Epithelial cell of esophagus (primary cell): ENCODE results near the gene IGFBP3.
A peak's percentile ranks its signal among the peaks of the same experiment; 100 is the strongest.

Experiments
- DNase-seq: peaks from one replicate; pipeline ENCODE4 v3.0.0; 2010; ENCODE audit warnings: low read depth
- H3K4me3 ChIP-seq: 2 replicates; pipeline ENCODE4 v1.5.1; 2011; ENCODE audit warnings: mild to moderate bottlenecking, low read length, control low read depth
- CTCF ChIP-seq: IDR thresholded peaks from 2 replicates; pipeline ENCODE4 v1.5.1; 2011; ENCODE audit warnings: low read depth, mild to moderate bottlenecking, low read length, control low read depth, inconsistent platforms; ENCODE audit not compliant: insufficient read depth; ENCODE audit errors: missing control alignments

IGFBP3 gene

GRCh38 chr7:45923290-45923689, 2.2 kb upstream of the IGFBP3 start:
- H3K4me3 ChIP-seq = no peak overlapping the region
- peak; percentile 77 for DNase-seq
- TF ChIP-seq CTCF = peak; percentile 94

DNA sequence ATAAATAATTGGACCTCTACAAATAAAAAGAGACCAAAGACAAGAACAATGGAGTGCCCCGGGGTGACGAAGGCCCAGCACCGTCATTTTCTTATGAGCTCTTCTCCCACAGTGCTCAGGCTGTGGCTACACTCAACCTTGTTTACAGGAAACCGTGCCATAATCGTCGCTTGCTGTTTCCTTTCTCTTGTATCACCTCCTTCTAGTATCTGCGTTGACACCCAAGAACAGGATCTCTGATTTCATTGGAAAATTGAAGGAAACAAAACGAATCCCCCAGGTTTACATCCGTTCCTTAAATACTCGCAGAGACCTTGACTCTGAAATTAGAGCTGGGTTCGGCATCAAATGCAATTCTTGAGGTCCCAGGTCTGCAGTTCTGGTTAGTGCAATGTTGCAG, 1.7 kb upstream of the IGFBP3 start:
- no peak overlapping the region for H3K4me3 ChIP-seq
- TF ChIP-seq CTCF = no peak
- DNase-seq = peak; percentile 28

DNA sequence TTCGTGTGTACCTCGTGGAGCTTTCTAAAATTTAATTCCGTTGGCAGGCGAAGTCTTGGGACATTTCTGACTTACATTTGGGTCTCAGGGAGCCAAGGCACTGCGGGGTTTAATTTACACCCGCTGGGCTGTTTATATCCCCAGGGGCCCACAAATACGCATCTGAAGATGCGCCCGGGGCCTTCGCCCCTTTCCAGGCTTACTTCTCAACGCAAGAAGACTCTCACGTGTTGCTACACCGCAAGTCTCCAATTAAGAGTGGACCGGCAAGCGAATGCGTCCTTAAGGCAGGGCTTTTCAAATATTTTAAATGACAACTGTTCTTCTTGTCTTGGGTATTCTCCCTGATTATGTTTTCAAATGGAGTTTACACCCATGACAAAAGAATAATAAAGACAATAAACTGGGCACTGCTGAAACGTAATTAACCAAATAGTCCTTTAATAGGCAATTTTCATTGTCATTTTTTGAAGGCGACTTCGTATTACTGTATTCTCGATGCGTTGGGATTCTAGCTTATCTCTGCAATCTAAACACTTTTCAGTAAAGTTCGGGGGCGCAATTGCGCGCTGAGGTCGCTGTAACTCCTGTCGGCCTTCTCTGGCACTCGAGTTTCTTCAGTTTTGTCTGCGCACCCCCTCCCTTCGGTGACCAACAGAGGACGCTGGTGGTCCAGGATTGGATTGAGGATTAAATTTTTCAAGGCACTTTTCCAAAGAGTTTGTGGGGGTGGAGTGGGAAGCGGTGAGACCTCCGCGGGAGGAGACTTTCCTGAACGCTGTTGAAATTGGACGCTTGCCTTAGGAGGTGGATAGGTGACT, 837 bp upstream of the IGFBP3 start:
- peak; percentile 67 for DNase-seq
- TF ChIP-seq CTCF = peak; percentile 92
- H3K4me3 ChIP-seq = peak overlapping the region; percentile 21

DNA sequence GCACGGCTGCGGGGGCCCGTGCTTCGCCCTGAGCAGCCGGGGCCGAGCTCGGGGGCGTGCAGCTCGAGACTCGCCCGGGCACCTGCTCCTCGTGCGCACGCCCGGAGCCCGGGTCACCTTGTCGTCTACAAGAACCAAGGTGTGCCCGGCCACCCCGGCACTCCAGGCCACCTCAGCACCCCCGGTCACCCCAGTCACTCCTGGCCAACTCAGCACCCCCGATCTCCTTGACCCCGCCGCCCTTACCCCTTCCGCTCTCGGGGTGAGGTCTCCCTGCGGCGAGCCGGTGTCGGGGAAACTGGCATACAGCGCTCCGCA, 268 bp upstream of the IGFBP3 start:
- peak overlapping the region; percentile 21 for H3K4me3 ChIP-seq
- TF ChIP-seq CTCF = no peak
- DNase-seq = no peak

DNA sequence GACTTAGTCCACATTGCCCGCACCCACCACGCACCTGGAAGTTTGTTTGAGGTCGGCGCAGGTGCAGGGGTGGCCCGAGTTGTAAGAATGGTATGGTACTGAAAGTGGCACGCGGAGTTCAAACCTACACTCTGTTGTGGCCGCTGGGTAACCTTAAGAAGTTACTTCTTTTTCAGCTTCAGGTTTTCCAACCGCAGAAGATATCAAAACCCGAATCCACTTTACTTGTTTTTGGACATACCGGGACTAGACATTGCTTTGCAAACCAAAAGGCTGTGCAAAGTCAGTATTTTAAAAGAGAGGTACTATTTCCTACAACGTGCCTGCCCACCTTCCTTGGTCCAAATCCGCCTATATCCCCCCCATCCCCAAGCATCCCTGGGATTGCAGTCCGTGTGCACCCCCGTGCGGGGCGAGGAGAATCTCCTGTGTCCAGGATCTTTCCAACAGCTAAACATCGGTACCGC, 1.0 kb downstream of the IGFBP3 start:
- H3K4me3 ChIP-seq = peak overlapping the region; percentile 45
- no peak for DNase-seq
- no peak for TF ChIP-seq CTCF

DNA sequence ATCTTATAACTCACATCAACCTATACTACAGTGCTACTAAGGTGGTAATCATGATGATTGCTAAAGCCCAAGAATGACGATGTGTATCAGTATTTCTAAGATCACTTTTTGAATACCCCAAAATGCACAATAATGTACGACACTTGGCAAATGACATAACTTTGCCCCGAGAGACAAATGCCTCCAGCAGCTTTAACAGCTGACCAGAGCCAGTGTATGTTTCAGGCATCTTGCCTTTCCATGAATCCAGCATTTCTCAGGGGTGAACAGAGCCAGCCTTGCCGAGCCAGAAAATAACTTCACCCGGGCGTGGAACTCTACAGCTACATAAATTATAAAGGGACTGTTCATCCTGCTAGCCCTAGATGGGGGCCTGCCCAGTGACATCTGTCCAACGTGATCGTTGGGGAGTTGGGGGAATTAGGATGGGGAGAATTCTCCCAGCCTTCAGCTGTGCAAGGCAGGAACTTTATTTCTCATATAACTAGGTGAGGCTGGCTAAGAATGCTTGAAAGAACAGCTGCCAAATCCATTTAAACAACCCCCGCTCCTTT, 1.8 kb downstream of the IGFBP3 start:
- no peak for DNase-seq
- peak overlapping the region; percentile 8 for H3K4me3 ChIP-seq
- TF ChIP-seq CTCF = no peak

DNA sequence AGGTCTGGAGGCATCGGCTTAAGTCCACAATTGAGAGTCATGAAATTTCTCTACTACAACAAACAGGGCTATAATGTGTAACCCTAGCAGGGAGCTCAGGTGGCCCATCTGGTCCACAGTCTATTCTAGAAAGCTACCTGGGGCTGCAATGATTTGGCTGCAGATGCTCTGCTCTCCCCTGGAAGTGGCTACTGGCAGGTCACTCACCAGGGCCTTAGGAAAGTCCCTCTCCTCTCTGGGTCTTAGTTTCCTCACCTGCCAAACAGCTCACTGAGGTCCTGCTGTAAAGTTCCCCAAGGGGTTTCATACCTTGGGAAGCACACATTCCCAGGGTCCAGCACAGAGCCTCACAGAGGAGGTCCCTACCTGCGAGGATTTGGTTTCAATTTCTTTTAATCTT, 2.5 kb downstream of the IGFBP3 start:
- no peak for DNase-seq
- no peak overlapping the region for H3K4me3 ChIP-seq
- TF ChIP-seq CTCF = no peak
